HCT116 (cell line): Measurements from ENCODE around the gene VMA21.

Experiments used
- CTCF ChIP-seq, 3 experiments: fragments of 200-600 bp in 1 of 3; sonication (generic) in 1 of 3; IDR thresholded peaks in 2 of 3; conservative IDR thresholded peaks in 1 of 3; 2 replicates each; pipeline ENCODE4 v1.5.1; 2012 to 2017; ENCODE audit warnings: low read depth in 2 of 3, low read length in 2 of 3, antibody characterized with exemption in 1 of 3, borderline replicate concordance in 1 of 3, control low read depth in 1 of 3, mild to moderate bottlenecking in 1 of 3, mixed read lengths in 1 of 3, mixed run types in 1 of 3, moderate library complexity in 1 of 3; ENCODE audit not compliant: insufficient read depth in 1 of 3
- EZH2 ChIP-seq: fragments of 200-600 bp; sonication (generic); IDR thresholded peaks from 2 replicates; pipeline ENCODE4 v1.6.1; 2017; ENCODE audit warnings: antibody characterized with exemption, mixed run types
- FOSL1 ChIP-seq: IDR thresholded peaks from 2 replicates; pipeline ENCODE4 v1.6.1; 2012; ENCODE audit warnings: low read depth
- MAX ChIP-seq: IDR thresholded peaks from 2 replicates; pipeline ENCODE4 v1.6.1; 2012
- POLR2A ChIP-seq: IDR thresholded peaks from 2 replicates; pipeline ENCODE4 v1.7.0; 2011; ENCODE audit warnings: borderline replicate concordance; ENCODE audit not compliant: insufficient read depth, insufficient read length; ENCODE audit errors: extremely low read depth
- POLR2AphosphoS5 ChIP-seq: IDR thresholded peaks from 2 replicates; pipeline ENCODE4 v1.6.1; 2011; ENCODE audit warnings: mild to moderate bottlenecking, low read depth, low read length, moderate library complexity
- TCF7L2 ChIP-seq: IDR thresholded peaks from 2 replicates; pipeline ENCODE4 v1.7.0; 2011; ENCODE audit warnings: borderline replicate concordance, inconsistent platforms; ENCODE audit not compliant: insufficient read depth, insufficient read length; ENCODE audit errors: extremely low read depth
- ZBTB33 ChIP-seq: IDR thresholded peaks from 2 replicates; pipeline ENCODE4 v1.6.1; 2011; ENCODE audit warnings: mild to moderate bottlenecking, low read length, moderate library complexity; ENCODE audit not compliant: insufficient replicate concordance; ENCODE audit errors: extremely low read depth

- TF ChIP-seq CTCF (IDR thresholded peaks at IDR 0.05 in 2 of 3, conservative IDR thresholded peaks at IDR 0.05 in 1 of 3; ENCODE audit: borderline replicate concordance in 1 of 3, insufficient read depth in 1 of 3, low read depth in 2 of 3, low read length in 2 of 3) (no peak), FOSL1 (no peak), POLR2AphosphoS5 (no peak), MAX (no peak), POLR2A (no peak), TCF7L2 (no peak), EZH2 (no peak), ZBTB33 (no peak)
These were observed 12.2 kb upstream of the VMA21 start for GRCh38 chrX:151384807-151385206.
